WTC11 (cell line): ENCODE results near the gene P2RX2. TPM values are rescaled to one million over a fixed set of nuclear protein-coding genes. Genes with fewer than 3 reads are reported as not detected.

ENCODE experiments used
- ATAC-seq: fragments of 200-7000 bp; cut with Tn5 transposase; 2 replicates; pipeline ENCODE4 v1.10.0; 2021; ENCODE audit warnings: mild to moderate bottlenecking, moderate library complexity
- CTCF ChIA-PET: fragments of 300-600 bp; sonication (Branson Sonifier 250); formaldehyde crosslinking; loops from one replicate; lab custom pipeline; 2021; ENCODE audit warnings: antibody characterized with exemption; lab: Charles Lee
- POLR2A ChIA-PET: fragments of 350-600 bp; sonication (Branson Sonifier 250); formaldehyde crosslinking; loops from one replicate; lab custom pipeline; 2021; ENCODE audit warnings: antibody characterized with exemption; lab: Charles Lee
- DNase-seq: peaks from one replicate; pipeline ENCODE4 v3.0.0; 2021; ENCODE audit warnings: low spot score
- H3K27ac Mint-ChIP-seq: 2 replicates; pipeline ENCODE4 v1.8.0; 2021; ENCODE audit warnings: mixed read lengths
- H3K27me3 Mint-ChIP-seq: 2 replicates; pipeline ENCODE4 v1.8.0; 2021; ENCODE audit warnings: low read depth, mild to moderate bottlenecking, moderate library complexity, mixed read lengths
- H3K36me3 Mint-ChIP-seq: 2 replicates; pipeline ENCODE4 v1.8.0; 2021; ENCODE audit warnings: mixed read lengths
- H3K4me1 Mint-ChIP-seq: 2 replicates; pipeline ENCODE4 v1.8.0; 2022; ENCODE audit warnings: mixed read lengths
- H3K4me3 Mint-ChIP-seq: 2 replicates; pipeline ENCODE4 v1.8.0; 2021; ENCODE audit warnings: mild to moderate bottlenecking, moderate library complexity, mixed read lengths
- H3K9me3 Mint-ChIP-seq: 2 replicates; pipeline ENCODE4 v1.8.0; 2021; ENCODE audit warnings: mixed read lengths
- CTCF ChIP-seq: fragments of 200-600 bp; IDR thresholded peaks from 2 replicates; pipeline ENCODE4 v1.8.0; 2022; ENCODE audit warnings: antibody characterized with exemption
- JUN ChIP-seq: sonication (generic); formaldehyde crosslinking; IDR thresholded peaks from 2 replicates; pipeline ENCODE4 v1.8.0; 2023; ENCODE audit warnings: mild to moderate bottlenecking, missing genetic modification reagents
- MLX ChIP-seq: sonication (generic); formaldehyde crosslinking; IDR thresholded peaks from 2 replicates; pipeline ENCODE4 v1.8.1; 2023; ENCODE audit warnings: mild to moderate bottlenecking, missing genetic modification reagents, moderate library complexity
- NFYB ChIP-seq: sonication (generic); formaldehyde crosslinking; conservative IDR thresholded peaks from 2 replicates; pipeline ENCODE4 v1.8.0; 2022; ENCODE audit warnings: low read depth, missing genetic modification reagents
- NR3C1 ChIP-seq: sonication (generic); formaldehyde crosslinking; conservative IDR thresholded peaks from 2 replicates; pipeline ENCODE4 v1.8.1; 2023; ENCODE audit warnings: low read depth, mild to moderate bottlenecking, missing genetic modification reagents
- PRRX2 ChIP-seq: fragments of 250-450 bp; sonication (Bioruptor Pico); IDR thresholded peaks from 2 replicates; pipeline ENCODE4 v1.8.0; 2021; ENCODE audit warnings: mild to moderate bottlenecking
- SMAD3 ChIP-seq: sonication (generic); formaldehyde crosslinking; IDR thresholded peaks from 2 replicates; pipeline ENCODE4 v1.8.0; 2022; ENCODE audit warnings: missing genetic modification reagents, mild to moderate bottlenecking, borderline replicate concordance
- SOX15 ChIP-seq: fragments of 250-450 bp; sonication (Bioruptor Pico); IDR thresholded peaks from 2 replicates; pipeline ENCODE4 v1.9.0; 2021; ENCODE audit warnings: mild to moderate bottlenecking
- TEAD4 ChIP-seq: sonication (generic); formaldehyde crosslinking; IDR thresholded peaks from 2 replicates; pipeline ENCODE4 v1.8.0; 2022; ENCODE audit warnings: mild to moderate bottlenecking, missing genetic modification reagents
- USF1 ChIP-seq: sonication (generic); formaldehyde crosslinking; IDR thresholded peaks from 2 replicates; pipeline ENCODE4 v1.8.0; 2022; ENCODE audit warnings: mild to moderate bottlenecking, missing genetic modification reagents
- ZBTB21 ChIP-seq: sonication (generic); formaldehyde crosslinking; IDR thresholded peaks from 2 replicates; pipeline ENCODE4 v1.8.1; 2023; ENCODE audit warnings: mild to moderate bottlenecking, missing genetic modification reagents, borderline replicate concordance
- ZNF263 ChIP-seq: sonication (generic); formaldehyde crosslinking; IDR thresholded peaks from 2 replicates; pipeline ENCODE4 v1.8.1; 2022; ENCODE audit warnings: low read depth, mild to moderate bottlenecking, moderate library complexity, missing genetic modification reagents
- total RNA-seq: library from RNA; stranded (reverse); gene quantifications from 3 replicates; pipeline ENCODE4 v1.2.3, GENCODE V29; 2021
- TF ChIP-seq, protein P1 (sequence below): sonication (generic); formaldehyde crosslinking; IDR thresholded peaks from 2 replicates; pipeline ENCODE4 v1.8.1; 2023; ENCODE audit warnings: mild to moderate bottlenecking, missing genetic modification reagents, borderline replicate concordance
- TF ChIP-seq, protein P2 (sequence below): fragments of 250-450 bp; sonication (Bioruptor Pico); IDR thresholded peaks from 2 replicates; pipeline ENCODE4 v2.1.2; 2022; ENCODE audit warnings: mild to moderate bottlenecking, moderate library complexity
- TF ChIP-seq, protein P3 (sequence below): fragments of 250-450 bp; sonication (Bioruptor Pico); IDR thresholded peaks from 2 replicates; pipeline ENCODE4 v1.9.0; 2021; ENCODE audit warnings: mild to moderate bottlenecking
- TF ChIP-seq, protein P4 (sequence below): sonication (generic); formaldehyde crosslinking; IDR thresholded peaks from 2 replicates; pipeline ENCODE4 v1.8.0; 2022; ENCODE audit warnings: mild to moderate bottlenecking, missing genetic modification reagents
- TF ChIP-seq, protein P5 (sequence below): sonication (generic); formaldehyde crosslinking; IDR thresholded peaks from 2 replicates; pipeline ENCODE4 v1.8.1; 2023; ENCODE audit warnings: mild to moderate bottlenecking, missing genetic modification reagents
- TF ChIP-seq, protein P6 (sequence below): sonication (generic); formaldehyde crosslinking; IDR thresholded peaks from 2 replicates; pipeline ENCODE4 v1.8.1; 2022; ENCODE audit warnings: mild to moderate bottlenecking, moderate library complexity, missing genetic modification reagents
- TF ChIP-seq, protein P7 (sequence below): fragments of 250-450 bp; sonication (Bioruptor Pico); IDR thresholded peaks from 2 replicates; pipeline ENCODE4 v1.9.0; 2021; ENCODE audit warnings: moderate library complexity, mild to moderate bottlenecking, inconsistent platforms, borderline replicate concordance

The P2RX2 gene
- total RNA-seq, 1 experiment from 2014 or later = 2.1 TPM

DNA sequence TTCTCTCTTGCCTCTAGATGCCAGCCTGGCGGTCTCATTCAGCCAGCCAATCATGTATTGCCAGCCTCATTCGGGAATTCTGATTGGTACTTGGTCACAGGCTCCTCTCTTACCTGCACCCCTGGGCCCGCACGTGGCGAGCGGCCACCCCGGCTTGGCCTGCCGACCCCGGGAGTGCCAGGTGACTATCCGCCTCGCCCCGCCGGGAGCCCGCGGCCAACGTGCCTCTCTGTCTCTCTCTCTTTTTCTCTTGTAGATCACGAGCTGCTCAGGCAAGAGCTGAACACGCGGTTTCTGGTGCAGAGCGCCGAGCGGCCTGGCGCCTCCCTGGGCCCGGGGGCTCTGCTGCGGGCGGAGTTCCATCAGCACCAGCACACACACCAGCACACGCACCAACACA, 47.5 kb upstream of the P2RX2 start (continued):
- TF ChIP-seq, protein P1, sequence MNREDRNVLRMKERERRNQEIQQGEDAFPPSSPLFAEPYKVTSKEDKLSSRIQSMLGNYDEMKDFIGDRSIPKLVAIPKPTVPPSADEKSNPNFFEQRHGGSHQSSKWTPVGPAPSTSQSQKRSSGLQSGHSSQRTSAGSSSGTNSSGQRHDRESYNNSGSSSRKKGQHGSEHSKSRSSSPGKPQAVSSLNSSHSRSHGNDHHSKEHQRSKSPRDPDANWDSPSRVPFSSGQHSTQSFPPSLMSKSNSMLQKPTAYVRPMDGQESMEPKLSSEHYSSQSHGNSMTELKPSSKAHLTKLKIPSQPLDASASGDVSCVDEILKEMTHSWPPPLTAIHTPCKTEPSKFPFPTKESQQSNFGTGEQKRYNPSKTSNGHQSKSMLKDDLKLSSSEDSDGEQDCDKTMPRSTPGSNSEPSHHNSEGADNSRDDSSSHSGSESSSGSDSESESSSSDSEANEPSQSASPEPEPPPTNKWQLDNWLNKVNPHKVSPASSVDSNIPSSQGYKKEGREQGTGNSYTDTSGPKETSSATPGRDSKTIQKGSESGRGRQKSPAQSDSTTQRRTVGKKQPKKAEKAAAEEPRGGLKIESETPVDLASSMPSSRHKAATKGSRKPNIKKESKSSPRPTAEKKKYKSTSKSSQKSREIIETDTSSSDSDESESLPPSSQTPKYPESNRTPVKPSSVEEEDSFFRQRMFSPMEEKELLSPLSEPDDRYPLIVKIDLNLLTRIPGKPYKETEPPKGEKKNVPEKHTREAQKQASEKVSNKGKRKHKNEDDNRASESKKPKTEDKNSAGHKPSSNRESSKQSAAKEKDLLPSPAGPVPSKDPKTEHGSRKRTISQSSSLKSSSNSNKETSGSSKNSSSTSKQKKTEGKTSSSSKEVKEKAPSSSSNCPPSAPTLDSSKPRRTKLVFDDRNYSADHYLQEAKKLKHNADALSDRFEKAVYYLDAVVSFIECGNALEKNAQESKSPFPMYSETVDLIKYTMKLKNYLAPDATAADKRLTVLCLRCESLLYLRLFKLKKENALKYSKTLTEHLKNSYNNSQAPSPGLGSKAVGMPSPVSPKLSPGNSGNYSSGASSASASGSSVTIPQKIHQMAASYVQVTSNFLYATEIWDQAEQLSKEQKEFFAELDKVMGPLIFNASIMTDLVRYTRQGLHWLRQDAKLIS (CRISPR knock-in tag) = no peak

DNA sequence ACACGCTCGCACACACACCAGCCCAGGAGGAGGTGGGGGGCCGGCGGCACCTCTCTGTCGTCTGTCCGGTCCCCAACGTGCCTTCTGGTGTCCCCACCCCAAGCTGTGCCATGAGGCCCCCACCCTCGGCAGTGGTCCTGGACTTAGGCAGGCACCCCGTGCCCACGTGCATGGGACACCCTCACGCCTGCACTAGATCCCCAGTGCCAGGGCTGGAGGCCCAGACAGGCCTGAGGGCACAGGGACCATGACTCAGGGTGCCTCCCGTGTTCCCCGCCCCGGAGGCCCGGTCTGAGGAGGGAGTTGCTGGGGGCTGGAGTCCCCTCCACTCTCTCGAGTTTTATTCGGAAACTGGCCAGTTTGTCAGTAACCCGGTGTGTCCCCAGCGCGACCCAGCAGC, 47.0 kb upstream of the P2RX2 start:
- ChIA-PET CTCF (interaction anchor here (1.4 kb wide), 1 partner anchor 157 kb away, joined by 3 read pairs; no protein-coding TSS in a partner anchor), POLR2A (no interaction called here)
- H3K4me1 Mint-ChIP-seq = no peaks in the 10 kb centered on the region

GRCh38 chr12:132572106-132572505, 46.5 kb upstream of the P2RX2 start:
- POLR2A ChIA-PET = no interaction called here
- H3K27me3 Mint-ChIP-seq = no peaks in the 10 kb centered on the region
- H3K4me3 Mint-ChIP-seq = no peak overlapping the region
- H3K27ac Mint-ChIP-seq = no peak overlapping the region
- TF ChIP-seq ZNF263 (CRISPR knock-in tag) (no peak), CTCF (no peak), USF1 (CRISPR knock-in tag) (no peak), TEAD4 (CRISPR knock-in tag) (no peak), ZBTB21 (CRISPR knock-in tag) (no peak), SOX15 (CRISPR knock-in tag) (no peak)
- TF ChIP-seq, protein P2, sequence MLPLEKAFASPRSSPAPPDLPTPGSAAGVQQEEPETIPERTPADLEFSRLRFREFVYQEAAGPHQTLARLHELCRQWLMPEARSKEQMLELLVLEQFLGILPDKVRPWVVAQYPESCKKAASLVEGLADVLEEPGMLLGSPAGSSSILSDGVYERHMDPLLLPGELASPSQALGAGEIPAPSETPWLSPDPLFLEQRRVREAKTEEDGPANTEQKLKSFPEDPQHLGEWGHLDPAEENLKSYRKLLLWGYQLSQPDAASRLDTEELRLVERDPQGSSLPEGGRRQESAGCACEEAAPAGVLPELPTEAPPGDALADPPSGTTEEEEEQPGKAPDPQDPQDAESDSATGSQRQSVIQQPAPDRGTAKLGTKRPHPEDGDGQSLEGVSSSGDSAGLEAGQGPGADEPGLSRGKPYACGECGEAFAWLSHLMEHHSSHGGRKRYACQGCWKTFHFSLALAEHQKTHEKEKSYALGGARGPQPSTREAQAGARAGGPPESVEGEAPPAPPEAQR (CRISPR knock-in tag) = no peak
- TF ChIP-seq, protein P3, sequence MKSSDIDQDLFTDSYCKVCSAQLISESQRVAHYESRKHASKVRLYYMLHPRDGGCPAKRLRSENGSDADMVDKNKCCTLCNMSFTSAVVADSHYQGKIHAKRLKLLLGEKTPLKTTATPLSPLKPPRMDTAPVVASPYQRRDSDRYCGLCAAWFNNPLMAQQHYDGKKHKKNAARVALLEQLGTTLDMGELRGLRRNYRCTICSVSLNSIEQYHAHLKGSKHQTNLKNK (CRISPR knock-in tag) = no peak
- TF ChIP-seq, protein P4, sequence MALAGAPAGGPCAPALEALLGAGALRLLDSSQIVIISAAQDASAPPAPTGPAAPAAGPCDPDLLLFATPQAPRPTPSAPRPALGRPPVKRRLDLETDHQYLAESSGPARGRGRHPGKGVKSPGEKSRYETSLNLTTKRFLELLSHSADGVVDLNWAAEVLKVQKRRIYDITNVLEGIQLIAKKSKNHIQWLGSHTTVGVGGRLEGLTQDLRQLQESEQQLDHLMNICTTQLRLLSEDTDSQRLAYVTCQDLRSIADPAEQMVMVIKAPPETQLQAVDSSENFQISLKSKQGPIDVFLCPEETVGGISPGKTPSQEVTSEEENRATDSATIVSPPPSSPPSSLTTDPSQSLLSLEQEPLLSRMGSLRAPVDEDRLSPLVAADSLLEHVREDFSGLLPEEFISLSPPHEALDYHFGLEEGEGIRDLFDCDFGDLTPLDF = no peak
- TF ChIP-seq, protein P5, sequence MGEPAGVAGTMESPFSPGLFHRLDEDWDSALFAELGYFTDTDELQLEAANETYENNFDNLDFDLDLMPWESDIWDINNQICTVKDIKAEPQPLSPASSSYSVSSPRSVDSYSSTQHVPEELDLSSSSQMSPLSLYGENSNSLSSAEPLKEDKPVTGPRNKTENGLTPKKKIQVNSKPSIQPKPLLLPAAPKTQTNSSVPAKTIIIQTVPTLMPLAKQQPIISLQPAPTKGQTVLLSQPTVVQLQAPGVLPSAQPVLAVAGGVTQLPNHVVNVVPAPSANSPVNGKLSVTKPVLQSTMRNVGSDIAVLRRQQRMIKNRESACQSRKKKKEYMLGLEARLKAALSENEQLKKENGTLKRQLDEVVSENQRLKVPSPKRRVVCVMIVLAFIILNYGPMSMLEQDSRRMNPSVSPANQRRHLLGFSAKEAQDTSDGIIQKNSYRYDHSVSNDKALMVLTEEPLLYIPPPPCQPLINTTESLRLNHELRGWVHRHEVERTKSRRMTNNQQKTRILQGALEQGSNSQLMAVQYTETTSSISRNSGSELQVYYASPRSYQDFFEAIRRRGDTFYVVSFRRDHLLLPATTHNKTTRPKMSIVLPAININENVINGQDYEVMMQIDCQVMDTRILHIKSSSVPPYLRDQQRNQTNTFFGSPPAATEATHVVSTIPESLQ (CRISPR knock-in tag) = no peak
- TF ChIP-seq, protein P6, sequence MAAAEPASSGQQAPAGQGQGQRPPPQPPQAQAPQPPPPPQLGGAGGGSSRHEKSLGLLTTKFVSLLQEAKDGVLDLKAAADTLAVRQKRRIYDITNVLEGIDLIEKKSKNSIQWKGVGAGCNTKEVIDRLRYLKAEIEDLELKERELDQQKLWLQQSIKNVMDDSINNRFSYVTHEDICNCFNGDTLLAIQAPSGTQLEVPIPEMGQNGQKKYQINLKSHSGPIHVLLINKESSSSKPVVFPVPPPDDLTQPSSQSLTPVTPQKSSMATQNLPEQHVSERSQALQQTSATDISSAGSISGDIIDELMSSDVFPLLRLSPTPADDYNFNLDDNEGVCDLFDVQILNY (CRISPR knock-in tag) = no peak
- no peak; the same call in 1 of the 2 replicates for ATAC-seq
- CTCF ChIA-PET = no interaction called here
- peaks cover 12% of the 10 kb centered on the region for H3K36me3 Mint-ChIP-seq
- DNase-seq = no peak
- no peaks in the 10 kb centered on the region for H3K9me3 Mint-ChIP-seq
- no peaks in the 10 kb centered on the region for H3K4me1 Mint-ChIP-seq

More for the DNA sequence above, 47.0 kb upstream of the P2RX2 start:
- H3K27me3 Mint-ChIP-seq = no peaks in the 10 kb centered on the region
- TF ChIP-seq JUN (CRISPR knock-in tag) (no peak), PRRX2 (CRISPR knock-in tag) (no peak), SMAD3 (CRISPR knock-in tag) (no peak), NR3C1 (CRISPR knock-in tag) (no peak), NFYB (CRISPR knock-in tag) (no peak), MLX (CRISPR knock-in tag) (no peak)
- TF ChIP-seq, protein P7, sequence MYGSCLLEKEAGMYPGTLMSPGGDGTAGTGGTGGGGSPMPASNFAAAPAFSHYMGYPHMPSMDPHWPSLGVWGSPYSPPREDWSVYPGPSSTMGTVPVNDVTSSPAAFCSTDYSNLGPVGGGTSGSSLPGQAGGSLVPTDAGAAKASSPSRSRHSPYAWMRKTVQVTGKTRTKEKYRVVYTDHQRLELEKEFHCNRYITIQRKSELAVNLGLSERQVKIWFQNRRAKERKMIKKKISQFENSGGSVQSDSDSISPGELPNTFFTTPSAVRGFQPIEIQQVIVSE = no peak
- TF ChIP-seq, protein P3 (CRISPR knock-in tag) = no peak
- TF ChIP-seq, all 79 proteins: peak for 0
- ATAC-seq (no peak), DNase-seq (no peak)
- H3K4me3 Mint-ChIP-seq = no peak overlapping the region
- H3K9me3 Mint-ChIP-seq = no peaks in the 10 kb centered on the region
- H3K36me3 Mint-ChIP-seq = peaks cover 12% of the 10 kb centered on the region
- H3K27ac Mint-ChIP-seq = no peak overlapping the region
